GM10248 (cell line): ENCODE results near the gene PTPRN2.

Source experiments
- CTCF ChIA-PET: fragments of 300-600 bp; sonication (Branson Sonifier 250); formaldehyde crosslinking; extraction: SDS; loops from one replicate; lab custom pipeline; 2021; ENCODE audit warnings: antibody characterized with exemption; lab: Yijun Ruan, JAX
- POLR2A ChIA-PET: fragments of 350-650 bp; sonication (Branson Sonifier 250); formaldehyde crosslinking; extraction: SDS; loops from one replicate; lab custom pipeline; 2020; ENCODE audit warnings: antibody characterized with exemption; lab: Yijun Ruan, JAX
- DNase-seq: peaks from one replicate; pipeline ENCODE4 v3.0.0; 2012; ENCODE audit errors: extremely low spot score
- TF ChIP-seq, protein P1 (sequence below): IDR thresholded peaks from 2 replicates; pipeline ENCODE4 v1.5.1; 2012; ENCODE audit warnings: mild to moderate bottlenecking, low read depth; ENCODE audit errors: extremely low read depth, missing control alignments, control extremely low read depth

PTPRN2 gene

DNA sequence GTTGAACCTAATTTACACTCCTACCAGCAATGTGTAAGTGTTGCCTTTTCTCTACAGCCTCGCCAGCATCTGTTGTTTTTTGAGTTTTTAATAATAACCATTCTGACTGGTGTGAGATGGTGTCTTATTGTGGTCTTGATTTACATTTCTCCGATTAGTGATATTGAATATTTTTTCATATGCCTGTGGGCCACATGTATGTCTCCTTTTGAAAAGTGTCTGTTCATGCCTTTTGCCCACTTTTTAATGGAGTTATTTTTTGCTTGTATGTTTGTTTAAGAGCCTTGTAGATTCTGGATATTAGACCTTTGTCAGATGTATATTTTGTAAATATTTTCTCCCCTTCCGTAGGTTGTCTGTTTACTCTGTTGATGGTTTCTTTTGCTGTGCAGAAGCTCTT lies 1055.6 kb downstream of the PTPRN2 start:
- no peak for DNase-seq
- ChIA-PET POLR2A (no interaction called here), CTCF (no interaction called here)
- TF ChIP-seq, protein P1, sequence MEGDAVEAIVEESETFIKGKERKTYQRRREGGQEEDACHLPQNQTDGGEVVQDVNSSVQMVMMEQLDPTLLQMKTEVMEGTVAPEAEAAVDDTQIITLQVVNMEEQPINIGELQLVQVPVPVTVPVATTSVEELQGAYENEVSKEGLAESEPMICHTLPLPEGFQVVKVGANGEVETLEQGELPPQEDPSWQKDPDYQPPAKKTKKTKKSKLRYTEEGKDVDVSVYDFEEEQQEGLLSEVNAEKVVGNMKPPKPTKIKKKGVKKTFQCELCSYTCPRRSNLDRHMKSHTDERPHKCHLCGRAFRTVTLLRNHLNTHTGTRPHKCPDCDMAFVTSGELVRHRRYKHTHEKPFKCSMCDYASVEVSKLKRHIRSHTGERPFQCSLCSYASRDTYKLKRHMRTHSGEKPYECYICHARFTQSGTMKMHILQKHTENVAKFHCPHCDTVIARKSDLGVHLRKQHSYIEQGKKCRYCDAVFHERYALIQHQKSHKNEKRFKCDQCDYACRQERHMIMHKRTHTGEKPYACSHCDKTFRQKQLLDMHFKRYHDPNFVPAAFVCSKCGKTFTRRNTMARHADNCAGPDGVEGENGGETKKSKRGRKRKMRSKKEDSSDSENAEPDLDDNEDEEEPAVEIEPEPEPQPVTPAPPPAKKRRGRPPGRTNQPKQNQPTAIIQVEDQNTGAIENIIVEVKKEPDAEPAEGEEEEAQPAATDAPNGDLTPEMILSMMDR, result no peak

DNA sequence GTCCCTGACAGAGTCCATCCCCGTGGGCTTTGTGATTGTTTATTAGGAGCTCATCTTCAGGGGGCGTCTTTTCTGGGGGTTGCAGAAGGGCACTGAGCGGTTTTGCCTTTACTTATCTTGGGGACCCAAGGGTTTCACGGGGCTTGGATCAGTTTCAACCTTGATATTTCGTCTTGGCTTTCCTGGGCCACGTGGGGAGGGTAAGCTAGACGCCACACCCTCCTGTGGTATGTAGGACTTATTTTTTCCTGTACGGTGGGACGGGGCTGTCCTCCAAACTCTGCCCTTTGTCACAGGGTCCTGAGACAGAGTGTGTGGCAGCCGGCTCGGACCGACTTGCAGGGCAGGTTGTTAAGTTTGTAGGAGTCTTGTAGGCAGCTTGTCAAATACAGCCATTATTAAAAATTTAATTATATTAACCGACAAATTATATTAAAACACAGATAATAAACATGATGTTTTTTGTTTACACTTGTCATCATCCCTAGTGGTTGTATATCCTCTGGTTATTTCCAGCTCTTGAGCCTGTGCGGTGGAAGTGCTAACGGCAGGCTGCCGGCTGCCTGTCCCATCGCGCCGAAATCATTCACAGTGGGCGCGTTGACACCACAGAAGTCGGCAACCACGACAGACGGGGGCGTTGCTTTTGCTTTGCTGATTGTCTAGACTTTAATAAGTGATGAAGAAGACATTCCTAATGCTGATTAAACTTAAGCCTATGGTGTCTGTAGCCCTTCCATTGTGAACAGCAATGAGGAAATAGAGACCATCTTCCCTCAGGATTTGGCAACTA lies 1057.7 kb downstream of the PTPRN2 start:
- POLR2A ChIA-PET, result no interaction called here
- DNase-seq, result no peak
- CTCF ChIA-PET, result interaction anchor here (1.0 kb wide), 1 partner anchor 10 kb away, joined by 3 read pairs; no protein-coding TSS in a partner anchor
- TF ChIP-seq, protein P1, result no peak

DNA sequence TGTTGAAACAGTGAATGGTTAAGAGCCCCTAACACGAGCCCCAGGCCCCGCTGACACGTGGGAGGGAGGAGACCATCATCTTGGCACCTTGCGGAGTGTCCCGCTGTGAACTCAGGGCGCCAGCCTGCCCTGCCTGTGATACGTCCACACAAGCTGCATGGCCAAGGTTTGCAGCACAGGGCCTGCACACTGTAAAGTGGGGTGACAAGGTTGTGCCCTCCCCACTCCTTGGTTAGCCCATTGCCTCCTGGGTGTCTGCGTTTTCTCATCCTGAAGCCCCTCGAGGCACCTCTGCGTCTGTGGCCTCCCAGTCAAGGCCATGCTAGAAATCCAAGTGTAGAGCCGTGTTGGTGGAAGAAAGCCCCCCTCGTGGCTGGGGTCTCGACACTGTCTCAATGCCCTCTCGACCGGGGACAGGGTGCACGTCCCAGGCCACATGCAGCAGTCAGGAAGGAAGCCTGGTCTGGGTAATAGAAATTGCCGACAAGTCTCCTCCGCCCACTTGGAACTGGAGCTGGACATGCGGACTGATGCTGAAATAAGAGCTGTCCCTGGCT lies 1058.8 kb downstream of the PTPRN2 start:
- ChIA-PET POLR2A (no interaction called here), CTCF (interaction anchor here (1.0 kb wide), 1 partner anchor 11 kb away, joined by 3 read pairs; no protein-coding TSS in a partner anchor)
- no peak for DNase-seq
- TF ChIP-seq, protein P1, result no peak

DNA sequence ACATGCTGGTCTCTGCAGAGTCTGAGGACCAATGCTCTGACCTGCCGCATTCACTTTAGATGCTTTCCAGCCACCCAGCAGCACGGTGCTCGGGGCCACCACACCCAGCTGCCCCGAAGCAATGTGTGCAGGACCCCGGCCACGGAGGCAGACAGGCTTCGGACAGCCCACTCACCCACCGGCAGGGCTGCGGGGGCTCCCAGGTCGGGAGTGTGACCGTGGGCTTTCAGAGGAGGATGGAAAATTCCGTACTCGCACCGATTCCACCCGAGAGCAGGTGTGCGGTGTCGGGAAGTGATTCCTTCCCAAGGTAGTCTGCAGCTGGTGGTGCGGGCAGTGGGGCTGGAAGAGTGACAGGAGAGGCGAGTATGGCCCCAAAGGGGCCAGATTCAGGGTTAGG lies 1059.9 kb downstream of the PTPRN2 start:
- CTCF ChIA-PET, result no interaction called here
- no peak for DNase-seq
- TF ChIP-seq, protein P1, result no peak
- POLR2A ChIA-PET, result no interaction called here

DNA sequence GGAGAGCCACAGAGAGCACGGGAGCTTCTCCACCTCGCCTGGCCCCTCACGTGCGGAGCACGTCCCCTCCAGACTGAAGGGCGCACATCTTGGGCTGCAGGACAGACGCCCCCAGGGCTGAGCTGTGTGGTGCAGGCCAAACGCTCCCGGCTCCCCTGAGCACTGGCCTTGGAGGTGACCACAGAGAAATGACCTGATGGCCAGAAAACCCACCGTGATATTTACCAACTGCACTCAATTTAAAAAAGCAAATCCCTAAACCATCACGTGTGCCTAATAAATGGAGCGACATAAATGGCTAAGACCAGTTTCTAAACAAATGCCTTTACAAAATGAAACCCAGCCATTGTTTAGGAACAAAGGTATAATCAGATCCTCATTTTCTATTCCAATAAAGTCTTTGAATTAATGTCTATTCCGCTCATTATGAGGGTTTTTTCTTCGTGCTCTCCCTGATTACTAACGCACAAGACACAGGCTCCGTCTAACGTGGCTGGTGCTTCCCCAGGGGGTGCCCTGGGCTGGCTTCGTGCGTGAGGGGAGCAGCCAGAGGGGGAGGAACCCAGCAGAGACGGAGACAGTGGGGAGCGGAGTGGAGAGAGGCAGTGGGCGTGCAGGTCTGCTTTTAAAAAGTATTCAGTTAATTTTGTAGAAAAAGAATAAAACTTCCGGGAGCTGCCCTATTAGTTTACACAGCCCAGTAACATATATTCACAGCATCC lies 1060.5 kb downstream of the PTPRN2 start:
- TF ChIP-seq, protein P1, result no peak
- DNase-seq, result no peak
- ChIA-PET POLR2A (no interaction called here), CTCF (no interaction called here)
